ENCODE measurements around the gene SNX30.

The SNX30 gene

DNA sequence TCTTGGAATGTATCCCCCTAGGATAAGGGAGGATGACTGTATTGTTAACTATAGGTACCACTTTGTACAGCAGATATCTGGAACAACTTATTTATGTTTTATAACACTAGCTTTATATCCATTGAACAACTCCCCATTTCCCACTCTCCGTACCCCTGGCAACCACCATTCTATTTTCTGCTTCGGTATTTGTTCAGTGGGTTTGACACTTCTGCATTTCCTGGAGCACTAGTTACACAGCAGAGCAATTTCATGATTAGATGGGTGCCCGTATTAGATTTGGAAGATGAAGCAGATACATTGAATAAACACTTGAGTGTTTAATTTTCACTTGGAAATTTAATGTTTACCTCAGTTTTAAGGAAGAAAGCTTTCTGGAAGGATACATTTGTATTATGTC is 72.7 kb downstream of the SNX30 start:
- ATAC-seq (no peak), DNase-seq (no peak)

DNA sequence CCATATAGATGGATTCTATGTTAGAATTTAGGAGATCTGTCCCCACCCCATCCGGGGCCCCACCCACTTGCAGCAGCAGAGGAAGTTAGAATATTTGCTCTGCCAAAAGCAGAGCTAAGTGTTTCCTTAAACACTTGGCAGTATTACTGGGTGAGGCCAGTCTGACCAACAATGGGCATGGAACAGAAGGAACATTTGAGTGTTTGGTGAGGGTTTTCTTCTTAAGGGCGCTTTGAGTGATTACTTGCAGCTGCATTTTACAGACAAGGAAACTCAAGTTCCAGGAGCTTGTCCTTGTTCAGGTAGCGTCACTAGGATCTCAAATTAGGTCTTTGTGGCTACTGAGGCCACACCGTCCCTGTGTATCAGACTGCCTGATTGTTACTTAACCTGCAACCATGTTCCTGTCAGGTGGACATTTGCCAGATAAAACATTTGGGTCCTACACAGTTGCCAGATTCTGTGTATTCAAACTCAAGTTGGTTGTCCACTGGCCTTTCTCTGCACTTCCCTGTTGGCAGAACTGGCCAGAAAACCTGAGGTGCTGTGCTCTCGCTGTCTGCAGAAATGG is 80.8 kb downstream of the SNX30 start:
- DNase-seq (no peak), ATAC-seq (no peak)

DNA sequence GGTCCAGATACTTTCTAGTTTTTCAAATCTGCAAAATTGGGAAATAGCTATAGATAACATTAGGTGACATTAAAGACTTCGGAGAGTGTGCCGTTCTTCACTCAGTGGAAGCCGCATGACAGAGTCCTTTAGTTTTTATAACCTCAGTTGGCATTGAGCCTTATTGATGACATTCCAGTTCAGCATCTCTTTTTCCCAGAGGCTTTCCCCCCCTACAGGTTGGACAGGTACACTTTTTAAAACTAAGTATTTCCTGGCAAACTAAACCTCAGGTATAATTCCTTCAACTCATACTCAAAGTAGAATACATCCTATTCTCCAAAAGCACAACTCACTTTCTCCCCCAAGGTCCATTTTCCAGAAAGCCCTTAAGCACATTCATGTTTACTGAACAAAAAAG is 81.4 kb downstream of the SNX30 start:
- DNase-seq (no peak), ATAC-seq (no peak)

DNA sequence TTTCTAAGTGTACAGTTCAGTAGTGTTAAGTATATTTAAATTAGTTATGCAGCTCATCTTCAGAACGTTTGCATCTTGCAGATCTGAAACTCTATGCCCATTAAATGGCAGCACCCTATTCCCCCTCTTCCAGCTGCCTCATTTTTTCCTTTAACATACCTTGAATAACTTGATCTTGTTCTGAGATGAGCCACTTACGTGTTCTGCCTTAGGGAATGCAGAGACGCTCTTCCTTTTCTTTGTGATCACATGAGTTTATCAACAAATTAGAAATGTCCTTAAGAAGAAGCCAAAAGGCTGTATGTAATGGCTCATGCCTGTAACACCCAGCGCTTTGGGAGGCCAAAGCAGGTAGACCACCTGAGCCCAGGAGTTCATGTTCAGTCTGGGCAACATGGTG is 82.5 kb downstream of the SNX30 start:
- DNase-seq (no peak), ATAC-seq (no peak)

DNA sequence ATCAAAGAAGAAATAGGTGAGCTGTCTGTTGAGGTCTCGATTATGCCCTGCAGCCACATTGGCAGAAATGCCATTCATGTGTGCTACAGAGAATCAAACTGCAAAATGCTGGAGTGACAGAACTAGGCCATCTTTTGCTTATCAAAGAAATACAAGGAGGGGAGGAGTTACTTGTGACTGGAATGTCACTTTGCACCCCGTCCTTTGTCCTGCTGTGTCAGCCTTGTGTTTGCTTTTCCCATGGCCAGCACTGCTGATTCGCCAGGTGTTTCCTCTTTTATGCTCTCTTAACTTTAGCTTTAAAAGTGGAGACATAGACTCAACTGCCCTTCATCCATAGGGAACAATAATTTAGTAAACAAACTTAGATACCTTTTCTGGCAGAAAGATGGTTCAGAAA is 85.8 kb downstream of the SNX30 start:
- no peak for ATAC-seq
- no peak for DNase-seq

DNA sequence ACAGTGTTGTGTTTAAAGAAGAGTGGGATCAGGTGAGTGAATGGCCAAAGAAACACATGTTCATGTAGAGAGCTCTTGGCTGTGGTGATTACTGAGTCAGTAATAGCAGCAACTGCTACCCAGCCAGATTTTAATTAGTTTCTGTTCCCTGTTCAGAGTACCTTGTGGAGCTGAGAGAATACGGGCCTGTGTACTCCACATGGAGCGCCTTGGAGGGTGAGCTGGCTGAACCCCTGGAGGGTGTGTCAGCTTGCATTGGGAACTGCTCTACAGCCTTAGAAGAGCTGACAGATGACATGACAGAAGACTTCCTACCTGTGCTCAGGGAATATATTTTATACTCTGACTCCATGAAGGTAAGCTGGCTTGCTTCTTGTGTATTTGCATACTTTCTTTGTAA is 87.8 kb downstream of the SNX30 start:
- DNase-seq, result no peak
- ATAC-seq, result no peak

DNA sequence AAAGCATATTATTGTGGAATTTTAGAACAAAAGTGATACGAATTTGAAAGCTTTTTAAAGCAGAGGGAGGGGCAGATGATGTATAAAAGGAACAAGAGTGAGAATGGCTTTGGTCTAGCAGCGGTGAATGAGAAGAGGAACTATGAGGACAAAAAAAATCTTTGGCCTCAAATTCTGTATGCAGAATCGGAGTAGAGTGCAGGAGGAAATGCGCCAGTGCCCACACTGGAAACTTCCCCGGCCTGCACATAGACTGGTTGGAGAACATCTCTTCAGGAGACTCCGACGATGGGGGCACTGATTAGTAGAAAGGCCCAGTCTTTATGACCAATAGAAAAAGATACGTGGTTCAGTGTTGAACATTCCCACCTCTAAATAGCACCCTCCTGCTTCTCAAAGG is 88.8 kb downstream of the SNX30 start:
- ATAC-seq (no peak), DNase-seq (no peak)

DNA sequence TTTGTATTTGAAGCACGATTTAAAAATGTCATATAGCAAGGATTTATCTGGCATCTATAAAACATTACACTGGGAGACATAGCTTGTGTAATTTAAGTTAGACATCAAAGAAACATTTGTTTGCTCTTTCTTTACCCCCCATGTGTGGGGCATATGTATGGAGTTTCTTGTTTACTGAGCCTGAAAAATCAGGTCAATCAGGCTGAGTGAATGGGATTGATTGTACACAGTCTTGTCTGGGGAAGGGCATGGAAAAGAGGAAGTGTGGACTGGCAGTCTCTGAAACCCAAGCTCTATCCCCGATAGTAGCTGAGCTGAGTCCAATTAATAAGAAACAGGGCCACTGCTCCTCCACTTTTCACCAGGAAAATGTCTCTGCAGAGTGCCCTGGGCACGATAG is 90.7 kb downstream of the SNX30 start:
- DNase-seq (no peak), ATAC-seq (no peak)

DNA sequence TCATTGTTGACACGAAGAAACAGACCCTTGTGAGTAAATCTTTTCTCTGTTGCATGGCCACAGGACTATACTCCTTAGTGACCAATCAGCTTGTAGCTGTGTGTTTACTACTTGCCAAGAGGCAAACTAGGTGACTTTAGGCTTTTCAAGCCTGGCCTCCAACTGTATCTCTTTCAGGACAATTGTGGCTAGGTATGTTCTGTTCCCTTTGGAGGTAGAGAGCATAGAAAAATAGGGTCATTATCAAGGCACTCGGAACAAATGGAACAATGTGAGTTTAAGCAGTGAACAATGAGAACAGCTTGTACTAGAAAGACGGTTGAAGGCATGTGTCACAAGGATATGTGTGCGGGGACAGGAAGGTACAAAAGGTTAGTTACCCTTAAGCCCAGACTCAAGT is 92.0 kb downstream of the SNX30 start:
- DNase-seq (no peak), ATAC-seq (no peak)

DNA sequence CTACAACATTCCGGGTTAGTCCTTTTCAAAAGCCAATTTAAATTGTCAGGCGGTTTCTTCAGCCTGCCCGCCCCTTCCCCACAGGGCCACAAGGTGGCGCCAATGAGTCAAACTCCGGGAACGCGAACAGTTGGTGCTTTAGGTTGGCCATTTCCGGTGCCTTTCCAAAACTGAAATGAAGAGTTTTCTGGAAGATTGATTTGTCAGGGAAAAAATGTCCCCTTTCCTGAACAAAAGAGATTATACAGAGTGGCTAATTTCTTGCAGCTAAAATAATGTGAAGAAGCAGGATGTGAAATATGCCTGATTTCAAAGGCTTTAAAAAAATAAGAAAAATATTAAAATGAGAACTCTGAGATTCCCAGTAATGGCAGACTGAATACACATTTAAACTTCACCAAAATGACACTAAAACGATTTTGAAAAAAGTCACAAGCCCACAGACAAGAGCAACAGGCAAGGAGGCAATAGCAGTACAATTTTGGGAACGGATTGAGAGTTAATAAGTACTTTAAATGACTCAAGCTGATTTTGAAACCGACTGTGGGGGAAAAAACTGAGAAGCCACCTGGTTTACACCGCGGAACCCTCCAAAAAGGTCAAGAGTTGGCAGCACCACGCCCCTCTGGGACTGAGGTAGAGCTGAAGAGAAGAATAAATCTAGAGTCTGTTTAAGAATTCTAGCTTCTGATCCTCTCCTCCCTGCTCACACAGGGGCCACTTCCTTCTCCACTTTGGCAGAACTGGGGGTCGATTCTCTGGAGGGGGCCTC is 94.4 kb downstream of the SNX30 start:
- ATAC-seq (peak; percentile 57), DNase-seq (peak; percentile 87)

DNA sequence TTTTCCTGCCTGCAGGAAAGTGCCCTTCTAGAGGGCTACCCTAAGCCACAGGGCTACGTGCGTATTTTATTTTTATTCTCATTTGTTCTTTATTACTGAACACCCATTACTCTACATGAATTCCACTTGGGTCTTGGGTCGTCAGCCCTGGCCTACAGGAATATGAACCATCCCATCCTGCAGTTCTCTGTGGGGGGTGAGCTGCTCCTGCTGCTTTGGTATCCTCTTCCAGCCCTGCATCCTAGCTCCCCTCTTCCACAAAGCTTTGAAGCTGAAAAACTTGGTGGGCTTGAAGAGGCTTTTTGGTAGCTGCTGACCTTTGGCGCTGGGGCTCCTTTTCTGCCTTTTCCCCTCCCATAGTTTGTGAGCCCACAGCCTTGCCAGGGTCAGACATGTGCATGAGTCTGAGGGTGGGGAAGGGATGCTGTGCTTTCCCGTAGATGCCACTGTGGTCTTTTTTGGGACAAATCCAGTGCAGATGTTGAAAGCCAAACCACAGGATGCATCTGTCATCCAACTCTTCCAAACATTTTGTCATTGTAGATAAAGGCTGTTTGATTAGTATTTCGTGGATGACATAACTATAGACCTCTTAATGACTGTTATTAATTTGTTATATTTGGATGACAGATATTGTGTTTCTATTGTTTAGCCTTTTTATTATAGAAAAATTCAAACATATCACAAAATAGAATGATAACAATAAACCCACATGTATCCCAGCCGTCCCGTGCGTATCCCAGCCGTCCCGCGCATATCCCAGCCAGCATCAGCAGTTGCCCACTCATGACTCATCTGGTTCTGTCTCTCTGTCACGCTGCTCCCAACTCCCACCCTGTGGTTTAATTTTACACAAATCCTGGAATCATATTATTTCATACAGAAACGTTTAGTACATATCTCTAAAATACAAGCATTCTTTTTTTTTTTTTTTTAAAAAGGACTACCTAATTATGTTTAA is 96.2 kb downstream of the SNX30 start:
- ATAC-seq, result no peak
- DNase-seq, result no peak

DNA sequence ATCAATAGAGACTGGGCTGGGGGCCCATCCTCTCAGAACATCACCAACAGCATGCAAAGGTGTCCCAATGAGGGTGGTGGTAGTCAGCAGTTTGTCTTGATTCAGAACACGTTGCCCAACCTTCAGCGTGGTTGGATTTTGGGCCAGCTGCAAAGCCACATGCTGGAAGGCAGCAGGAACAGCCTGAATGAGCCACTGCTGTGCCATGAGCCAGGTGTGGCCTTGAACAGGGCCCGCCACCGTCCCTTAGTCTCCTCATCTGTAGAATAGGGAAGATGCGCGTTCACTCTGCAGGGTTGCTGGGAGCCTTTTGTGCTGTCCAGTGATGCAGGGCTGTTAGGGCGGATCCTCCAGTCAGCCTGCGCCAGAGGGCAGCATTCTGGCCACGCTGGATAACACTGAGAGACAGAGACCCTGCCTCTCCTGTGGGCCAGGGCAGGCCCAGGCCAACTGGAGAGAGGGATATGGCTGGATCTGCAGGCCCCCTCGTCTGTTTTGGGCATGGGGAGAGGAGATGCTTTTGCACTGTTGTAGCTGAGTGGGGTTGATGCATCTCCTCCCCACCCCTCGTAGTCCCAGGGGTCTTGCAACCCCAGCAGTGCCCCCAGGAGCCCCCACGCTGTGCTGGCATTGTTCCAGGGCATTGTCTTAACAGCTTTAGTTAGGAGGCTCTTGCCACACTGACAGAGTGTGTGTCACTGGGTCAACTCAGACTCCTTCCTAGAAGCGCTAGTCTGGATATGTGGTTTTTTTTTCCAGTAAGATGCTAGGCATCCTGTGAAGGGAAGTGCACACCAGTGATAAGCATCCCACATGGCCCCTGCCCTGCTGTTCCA is 98.0 kb downstream of the SNX30 start:
- ATAC-seq, result no peak
- no peak for DNase-seq

DNA sequence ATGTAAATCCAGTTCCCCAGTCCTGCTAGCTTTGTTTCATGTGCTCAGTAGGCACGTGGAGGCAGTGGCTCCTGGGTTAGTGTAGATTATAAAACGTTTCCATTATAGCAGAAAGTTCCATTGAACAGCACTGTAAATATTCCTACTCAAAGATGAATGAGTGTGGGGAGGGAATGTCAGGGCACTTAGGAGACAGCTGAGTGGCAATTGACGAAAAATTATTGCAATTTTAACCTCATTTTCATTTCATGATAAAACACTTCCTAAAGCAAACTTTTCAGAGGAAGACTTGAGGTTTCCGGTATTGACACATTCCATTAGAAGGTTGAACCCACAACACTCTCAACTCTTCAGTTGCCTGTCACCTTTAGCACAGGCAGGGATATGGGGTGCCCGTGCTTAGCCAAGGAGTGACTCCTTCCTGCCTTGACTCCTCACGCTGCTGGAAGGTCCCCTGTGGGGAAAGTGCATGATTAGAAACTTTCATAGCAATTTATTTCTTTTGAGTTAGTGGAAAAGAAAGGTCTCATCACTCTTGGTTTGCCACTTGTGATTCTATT is 98.9 kb downstream of the SNX30 start:
- ATAC-seq, result peak; percentile 44
- DNase-seq, result no peak

DNA sequence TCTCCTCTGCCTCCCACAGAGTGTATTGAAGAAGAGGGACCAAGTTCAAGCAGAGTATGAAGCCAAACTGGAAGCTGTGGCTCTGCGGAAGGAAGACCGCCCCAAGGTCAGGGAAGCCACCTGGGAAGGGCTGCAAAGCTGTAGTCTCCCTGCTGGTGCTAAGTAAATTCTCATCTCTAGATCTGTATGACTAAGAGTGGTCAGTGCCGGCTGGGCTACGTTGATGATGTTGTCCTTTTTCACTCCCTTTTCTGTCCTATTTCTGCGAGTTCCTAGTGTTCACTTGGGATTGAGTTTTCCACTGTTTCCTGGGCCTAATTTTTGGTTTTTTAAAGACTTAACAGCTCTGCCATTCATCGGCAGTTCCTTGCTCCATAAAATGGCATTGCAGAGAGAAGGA is 100.3 kb downstream of the SNX30 start:
- DNase-seq (no peak), ATAC-seq (no peak)

DNA sequence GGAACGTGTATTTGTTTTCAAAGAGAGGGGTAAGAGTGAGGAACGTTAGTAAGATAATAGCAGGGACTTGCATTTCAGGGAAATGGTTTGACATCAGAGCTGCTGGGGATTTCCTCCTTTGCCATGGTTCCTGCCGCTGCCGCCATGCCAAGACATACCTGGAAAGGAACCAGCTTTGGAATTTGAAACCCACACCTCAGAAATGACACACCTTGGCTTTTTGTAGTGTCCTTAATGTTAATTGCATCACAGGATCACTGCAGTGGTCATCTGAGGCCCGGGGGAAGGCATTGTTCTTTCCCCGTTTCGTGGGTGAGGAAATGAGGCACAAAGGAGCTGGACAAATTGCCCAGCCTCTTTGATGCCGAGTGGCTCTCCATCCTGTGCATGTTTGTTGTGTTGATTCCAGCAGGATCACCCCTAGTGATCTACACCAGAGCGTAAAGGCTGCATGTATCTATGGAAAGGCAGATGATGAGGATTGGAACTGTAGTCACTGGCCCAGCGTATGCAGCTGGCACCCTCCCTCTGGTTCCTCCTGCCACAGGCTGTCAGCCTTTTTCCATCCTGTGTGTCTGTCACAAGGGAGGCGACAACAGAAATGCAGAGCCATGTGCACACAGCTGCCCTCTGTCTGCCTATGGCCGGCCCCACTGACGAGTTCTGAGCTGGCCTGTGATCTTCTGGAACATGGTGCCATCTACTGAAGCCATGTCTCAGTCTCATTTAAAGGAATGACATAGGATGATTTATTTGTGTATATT is 102.4 kb downstream of the SNX30 start:
- no peak for DNase-seq

DNA sequence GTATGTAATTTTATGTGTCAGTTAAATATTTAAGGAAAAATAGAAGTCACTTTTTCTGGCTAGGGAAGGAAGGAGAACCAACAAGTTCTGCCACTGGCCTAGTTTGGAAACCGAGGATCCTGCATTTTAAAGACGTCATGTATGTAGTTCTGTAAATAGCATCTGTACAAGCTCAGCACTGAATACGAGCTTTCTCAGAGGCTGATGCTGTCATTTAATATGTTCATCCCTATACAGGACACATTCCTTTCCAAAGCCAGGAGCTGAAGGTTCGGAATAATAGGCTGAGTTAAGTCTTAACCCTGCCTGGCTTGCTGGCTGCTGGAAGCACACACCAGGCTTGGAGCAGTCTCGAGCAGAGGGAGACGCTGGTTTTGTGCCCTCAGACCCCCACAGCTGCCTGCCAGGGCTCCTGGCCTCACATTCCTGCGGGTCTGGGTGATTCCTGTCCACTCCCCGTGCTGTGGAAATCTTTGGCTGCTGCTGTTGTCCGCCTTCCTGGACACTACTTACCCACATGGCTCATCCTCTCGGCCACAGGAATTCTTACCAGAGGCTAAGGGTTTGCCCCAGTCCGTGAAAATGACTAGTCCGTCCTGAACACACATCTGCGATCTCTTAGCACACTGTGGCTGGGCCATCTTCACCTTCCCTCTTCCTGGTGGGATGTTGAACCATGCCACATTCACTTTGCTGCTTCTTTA is 103.5 kb downstream of the SNX30 start:
- DNase-seq (no peak), ATAC-seq (no peak)

More for the DNA sequence above, 102.4 kb downstream of the SNX30 start:
- no peak for ATAC-seq

DNA sequence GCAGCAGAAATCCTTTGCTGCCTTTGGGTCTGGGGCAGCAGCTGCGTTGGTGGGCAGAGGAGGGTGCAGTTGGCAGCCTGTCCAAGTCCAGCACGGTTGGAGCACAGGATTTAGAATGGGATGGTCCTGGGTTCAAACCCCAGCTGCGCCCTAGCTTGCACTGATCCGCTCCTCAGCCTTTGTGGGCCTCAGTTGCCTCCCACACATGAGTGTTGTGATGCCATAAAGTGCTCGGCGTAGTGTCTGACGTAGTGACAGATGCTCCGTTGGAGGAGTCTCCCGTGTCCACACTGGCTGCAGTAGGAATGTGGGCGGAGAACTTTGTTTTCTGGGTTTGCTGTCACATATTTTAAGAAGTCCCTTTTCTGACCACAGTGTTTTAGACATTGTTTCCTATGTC is 104.1 kb downstream of the SNX30 start:
- DNase-seq, result no peak
- ATAC-seq, result no peak

DNA sequence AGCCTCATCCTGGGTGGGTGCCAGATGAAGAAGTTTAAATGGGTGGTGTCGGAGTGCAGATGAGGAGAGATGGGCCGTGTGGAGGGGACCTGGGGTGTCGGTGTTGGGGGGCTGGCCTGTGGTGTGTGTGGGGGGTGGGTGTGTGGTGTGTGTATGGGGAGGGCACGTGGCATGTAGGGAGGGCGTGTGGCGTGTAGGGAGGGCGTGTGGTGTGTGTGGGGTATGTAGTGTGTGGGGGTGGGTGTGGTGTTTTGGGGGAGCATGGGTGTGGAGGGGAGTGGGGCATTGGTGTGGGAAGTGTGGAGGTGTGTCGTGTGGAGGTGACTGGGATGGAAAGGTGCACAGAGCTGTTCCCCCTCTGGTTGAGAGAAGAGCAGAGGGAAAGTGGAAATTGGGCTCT is 105.6 kb downstream of the SNX30 start:
- DNase-seq (no peak), ATAC-seq (no peak)

DNA sequence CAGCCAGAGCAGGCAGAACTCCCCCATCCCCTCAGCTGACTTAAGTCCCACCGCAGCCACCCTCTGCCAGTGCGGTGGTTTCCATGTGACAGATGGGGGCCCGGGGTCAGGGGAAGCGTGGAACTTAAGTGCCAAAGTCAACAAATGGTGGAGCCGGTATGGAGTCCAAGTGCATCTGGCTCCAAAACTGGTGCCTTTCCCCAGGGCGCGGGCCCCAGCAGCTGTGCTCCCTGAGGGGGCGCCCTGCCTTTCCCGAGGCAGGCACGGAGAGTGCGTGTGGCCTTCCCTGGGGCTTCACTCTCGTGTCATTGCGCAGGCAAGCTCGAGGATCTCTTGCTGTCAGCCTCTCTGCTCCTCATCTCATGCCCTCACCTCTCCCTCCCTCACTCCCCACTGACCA is 106.3 kb downstream of the SNX30 start:
- no peak for ATAC-seq

DNA sequence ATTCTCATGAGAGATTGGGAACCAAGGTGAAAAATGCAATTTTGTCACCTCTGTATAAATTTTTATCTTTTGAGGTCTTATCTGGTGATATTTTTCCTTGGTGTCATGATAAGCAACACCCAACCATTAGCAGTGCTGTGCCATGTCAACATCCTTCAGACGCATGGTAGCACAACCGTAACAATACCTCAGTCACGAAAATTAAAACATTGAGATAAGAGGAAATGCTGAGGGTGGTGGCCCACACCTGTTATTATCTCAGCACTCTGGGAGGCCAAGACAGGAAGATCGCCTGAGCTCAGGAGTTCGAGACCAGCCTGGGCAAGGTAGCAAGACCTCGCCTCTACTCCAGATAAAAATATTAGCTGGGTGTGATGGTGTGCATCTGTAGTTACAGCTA is 107.4 kb downstream of the SNX30 start:
- ATAC-seq (no peak), DNase-seq (no peak)

More for the DNA sequence above, 106.3 kb downstream of the SNX30 start:
- no peak for DNase-seq
